ENCODE results near the gene CBX4. TPM values are rescaled to one million over a fixed set of nuclear protein-coding genes. Genes with fewer than 3 reads are reported as not detected.
A peak's percentile ranks its signal among the peaks of the same experiment; 100 is the strongest.

Gene CBX4
- total RNA-seq, 4 donors from 2014 or later: 0.26 to 8.4 (median 3.5) TPM

DNA sequence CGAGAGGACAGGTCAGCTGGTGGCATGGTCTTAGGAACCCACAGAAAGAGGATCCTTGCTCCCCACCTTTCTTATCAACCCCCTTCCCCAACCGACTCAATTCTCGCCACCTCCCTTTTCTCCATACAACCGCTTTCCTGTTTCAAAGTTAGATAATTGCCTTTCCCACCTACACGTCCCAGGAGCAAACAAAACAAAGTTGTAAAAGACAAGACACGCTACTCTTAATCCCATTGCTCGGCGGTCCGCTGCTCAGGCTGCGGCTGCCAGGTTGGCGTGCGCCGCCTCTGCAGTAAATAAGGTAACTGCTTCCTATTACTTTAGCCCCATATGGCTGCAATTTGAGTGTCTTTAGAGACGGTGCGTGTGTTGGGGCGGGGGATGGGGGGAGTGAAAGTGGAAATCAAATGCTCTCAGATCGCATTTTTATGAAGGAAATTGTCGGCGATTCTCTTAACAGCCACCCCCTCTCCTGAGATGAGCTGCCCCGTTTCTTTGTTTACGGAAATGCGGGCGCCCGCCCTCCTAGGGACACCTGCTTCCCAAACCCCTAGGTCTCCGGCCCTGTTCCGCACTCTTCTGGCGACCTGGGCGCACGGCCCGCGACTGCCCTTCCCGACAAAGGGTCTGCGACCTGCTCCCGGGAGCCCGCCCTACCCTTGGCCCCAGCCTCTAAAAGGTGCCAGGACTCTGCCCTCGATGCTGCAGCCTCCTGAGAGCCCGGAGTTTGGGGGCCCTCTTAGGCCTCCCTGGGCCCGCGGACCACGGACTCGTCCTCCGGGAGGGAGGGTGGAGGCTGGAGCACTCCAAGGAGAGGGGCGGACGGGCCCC, 38.7 kb downstream of the CBX4 start:
- H3K4me3 ChIP-seq: no peak overlapping the region
- H3K36me3 ChIP-seq: no peaks in the 10 kb centered on the region
- DNase-seq: no peak
- intact Hi-C loops (cut with DNase I; ENCODE audit: low total_unique reads): no loop called here
- no peaks in the 10 kb centered on the region for H3K9me3 ChIP-seq
- H3K27ac ChIP-seq: no peak overlapping the region
- TF ChIP-seq CTCF (IDR thresholded peaks at IDR 0.05): no peak
- TF ChIP-seq POLR2A (IDR thresholded peaks at IDR 0.05): no peak
- H3K4me1 ChIP-seq: peaks cover 0 to 19% of the 10 kb centered on the region in 2 donors
- peaks cover 74 to 75% of the 10 kb centered on the region in 2 donors for H3K27me3 ChIP-seq

DNA sequence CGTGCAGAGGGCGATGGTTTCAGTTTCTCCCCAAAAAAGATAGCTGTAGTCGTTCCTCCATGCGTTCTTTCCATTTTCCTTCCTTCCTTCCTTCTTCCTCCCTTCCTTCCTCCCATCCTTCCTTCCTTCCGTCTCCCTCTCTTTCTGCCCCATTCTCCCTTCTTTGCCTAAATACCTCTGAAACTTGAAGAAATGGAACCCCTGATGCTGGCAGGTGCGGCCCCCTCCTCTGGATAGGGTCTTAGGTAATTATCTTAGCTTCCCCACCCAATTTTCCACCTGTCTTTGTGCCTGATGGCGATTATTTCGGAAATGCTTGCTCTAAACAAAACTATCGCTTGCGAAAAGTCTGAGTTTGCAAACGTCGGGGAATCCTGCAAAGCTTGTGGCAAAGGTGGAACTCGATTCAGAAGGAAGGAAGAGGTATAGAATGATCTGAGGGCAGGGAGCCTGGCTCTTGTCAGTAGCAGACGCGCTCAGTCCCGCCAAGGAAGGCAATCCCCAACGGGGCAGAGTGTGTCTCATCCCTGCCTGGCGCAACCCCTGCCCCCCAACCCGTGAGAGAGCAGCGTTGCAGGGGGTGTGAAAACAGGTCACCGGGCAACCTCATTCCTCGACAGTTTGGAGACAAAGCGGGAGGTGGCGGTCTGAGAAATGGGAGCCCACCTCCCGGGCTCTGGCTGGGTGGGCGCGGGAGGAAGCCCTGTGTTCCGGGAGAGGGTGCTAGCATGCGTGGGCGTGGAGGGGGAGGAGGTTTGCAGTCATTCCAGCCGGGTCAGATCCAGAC, 39.5 kb downstream of the CBX4 start:
- DNase-seq: no peak
- H3K4me3 ChIP-seq: no peak overlapping the region
- H3K4me1 ChIP-seq: peaks cover 0 to 19% of the 10 kb centered on the region in 2 donors
- intact Hi-C loops (cut with DNase I; ENCODE audit: low total_unique reads): no loop called here
- TF ChIP-seq CTCF (IDR thresholded peaks at IDR 0.05) (no peak), POLR2A (IDR thresholded peaks at IDR 0.05) (no peak)
- H3K9me3 ChIP-seq: no peaks in the 10 kb centered on the region
- H3K27ac ChIP-seq: no peak overlapping the region
- H3K27me3 ChIP-seq: peaks cover 67 to 69% of the 10 kb centered on the region in 2 donors
- no peaks in the 10 kb centered on the region for H3K36me3 ChIP-seq

DNA sequence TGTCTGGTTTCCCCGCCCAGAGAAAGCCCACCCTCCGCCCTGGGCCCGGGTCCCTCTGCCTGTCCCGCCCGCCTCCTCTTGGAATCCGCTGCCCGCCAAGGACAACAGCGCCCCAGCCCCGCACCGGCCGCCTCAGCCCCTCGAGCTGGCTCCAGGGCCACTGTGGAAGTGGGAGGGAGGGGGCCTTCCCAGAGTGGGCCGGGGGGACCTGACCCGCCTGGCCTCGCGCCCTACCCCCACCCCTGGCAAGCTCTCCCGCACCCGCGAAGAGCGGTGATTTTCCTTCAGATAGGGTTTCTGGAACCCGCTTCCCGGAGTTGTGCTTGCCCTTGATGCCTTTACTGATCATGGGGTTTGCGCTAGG, 40.1 kb downstream of the CBX4 start:
- Histone ChIP-seq H3K4me1 (peaks cover 0 to 19% of the 10 kb centered on the region in 2 donors), H3K36me3 (no peaks in the 10 kb centered on the region), H3K4me3 (no peak overlapping the region), H3K27ac (no peak overlapping the region), H3K27me3 (peaks cover 61 to 63% of the 10 kb centered on the region in 2 donors), H3K9me3 (no peaks in the 10 kb centered on the region)
- intact Hi-C loops (cut with DNase I; ENCODE audit: low total_unique reads): no loop called here
- TF ChIP-seq POLR2A (IDR thresholded peaks at IDR 0.05) (no peak), CTCF (IDR thresholded peaks at IDR 0.05) (no peak)
- DNase-seq: no peak

DNA sequence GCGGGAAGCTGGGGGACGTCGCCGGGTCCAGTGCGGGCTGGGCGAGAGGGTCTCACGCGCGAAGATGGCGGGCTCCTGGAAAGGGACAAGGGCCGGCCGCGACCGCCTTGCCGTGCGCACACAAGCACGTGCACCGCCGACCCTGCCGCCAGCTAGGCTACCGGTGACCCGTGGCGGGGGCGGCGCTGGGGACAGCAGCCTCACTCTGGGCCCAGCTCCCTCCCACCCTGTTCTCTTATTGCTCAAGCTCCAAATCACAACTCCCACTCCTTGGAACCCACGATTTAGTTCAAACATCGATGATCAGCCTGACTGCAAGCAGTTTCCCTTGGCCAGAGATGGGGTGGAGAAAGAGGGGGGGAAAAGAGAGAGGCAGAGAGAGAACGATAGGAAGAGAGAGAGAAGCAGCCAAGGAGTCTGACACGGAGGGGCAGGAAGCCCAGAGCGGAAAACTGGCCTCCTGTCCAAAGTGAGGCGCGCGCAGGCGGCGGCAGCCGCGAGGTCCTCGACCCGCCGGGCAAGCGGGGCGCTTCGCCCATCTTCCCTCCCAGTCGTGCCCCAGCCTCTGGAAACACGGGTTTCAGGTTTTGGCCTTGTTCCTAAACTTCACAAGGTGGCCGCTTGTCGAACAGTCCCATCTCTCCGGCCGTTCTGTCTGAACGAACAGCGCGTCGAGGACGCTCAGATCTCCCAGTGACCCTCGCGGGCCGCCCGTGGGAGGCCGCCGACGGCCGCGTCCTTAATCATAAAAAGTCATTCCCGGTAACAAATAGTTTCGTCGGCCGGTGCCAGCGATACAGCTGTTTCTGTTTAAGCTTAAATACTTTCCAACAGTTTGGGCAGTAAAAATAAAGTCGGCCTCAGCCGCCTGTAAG, 40.7 kb downstream of the CBX4 start:
- Histone ChIP-seq H3K4me3 (peak overlapping the region in 1 of 2 donors; percentile 76), H3K27me3 (peaks cover 55 to 57% of the 10 kb centered on the region in 2 donors), H3K9me3 (no peaks in the 10 kb centered on the region), H3K4me1 (peaks cover 0 to 19% of the 10 kb centered on the region in 2 donors), H3K36me3 (no peaks in the 10 kb centered on the region), H3K27ac (no peak overlapping the region)
- no peak for DNase-seq
- intact Hi-C loops (cut with DNase I; ENCODE audit: low total_unique reads): no loop called here
- TF ChIP-seq POLR2A (IDR thresholded peaks at IDR 0.05) (no peak), CTCF (IDR thresholded peaks at IDR 0.05) (no peak)
